GM13977 (cell line): ENCODE measurements around the gene CD79A.

Experiments
- DNase-seq: peaks from one replicate; pipeline ENCODE4 v3.0.0; 2012; ENCODE audit warnings: low spot score
- in situ Hi-C: fragments of 300-500 bp; cut with MboI; formaldehyde crosslinking; loops from one replicate; pipeline ENCODE4 v1.12.0; 2022; ENCODE audit warnings: low sequenced_read_pairs, low pct_unique_long_range_greater_than_20kb, mixed read lengths, inconsistent platforms; ENCODE audit not compliant: unreplicated experiment
- TF ChIP-seq, protein P1 (sequence below): IDR thresholded peaks from 2 replicates; pipeline ENCODE4 v1.5.1; 2012; ENCODE audit warnings: mild to moderate bottlenecking, control low read depth; ENCODE audit not compliant: insufficient read depth; ENCODE audit errors: extremely low read depth, missing control alignments

Gene CD79A

DNA sequence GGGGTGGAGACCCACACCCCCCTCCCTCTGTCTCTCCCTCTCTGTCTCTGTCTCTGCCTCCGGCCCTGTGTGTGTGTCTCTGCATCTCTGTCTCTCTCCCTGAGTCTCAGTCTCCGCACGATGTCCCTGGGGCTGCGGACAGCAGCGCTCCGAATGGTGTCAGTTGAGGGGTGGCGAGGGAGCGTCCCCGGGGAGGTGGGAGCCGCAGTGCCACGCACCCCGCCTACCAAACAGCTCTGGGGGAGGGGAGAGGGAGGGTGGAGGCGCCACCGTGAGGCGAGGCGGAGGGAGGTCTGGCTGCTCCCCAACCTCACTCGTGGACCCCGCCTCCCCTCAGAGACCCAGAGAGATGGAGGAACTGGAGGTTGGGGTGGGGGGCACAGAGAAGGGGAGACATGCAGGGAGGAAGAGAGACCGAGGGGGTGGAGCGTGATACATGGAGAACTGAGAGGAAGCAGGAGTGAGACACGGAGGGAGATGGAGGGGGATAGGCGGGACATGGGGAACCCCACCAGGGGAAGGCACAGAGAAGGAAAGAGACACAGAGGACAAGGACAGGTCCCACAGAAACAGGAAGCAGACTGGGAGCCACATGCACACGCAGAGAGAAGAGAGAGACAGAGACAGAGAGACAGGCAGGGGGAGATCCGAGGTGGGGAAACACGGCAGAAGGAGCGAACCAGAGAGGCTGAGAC is 44.0 kb downstream of the CD79A start:
- TF ChIP-seq, protein P1, sequence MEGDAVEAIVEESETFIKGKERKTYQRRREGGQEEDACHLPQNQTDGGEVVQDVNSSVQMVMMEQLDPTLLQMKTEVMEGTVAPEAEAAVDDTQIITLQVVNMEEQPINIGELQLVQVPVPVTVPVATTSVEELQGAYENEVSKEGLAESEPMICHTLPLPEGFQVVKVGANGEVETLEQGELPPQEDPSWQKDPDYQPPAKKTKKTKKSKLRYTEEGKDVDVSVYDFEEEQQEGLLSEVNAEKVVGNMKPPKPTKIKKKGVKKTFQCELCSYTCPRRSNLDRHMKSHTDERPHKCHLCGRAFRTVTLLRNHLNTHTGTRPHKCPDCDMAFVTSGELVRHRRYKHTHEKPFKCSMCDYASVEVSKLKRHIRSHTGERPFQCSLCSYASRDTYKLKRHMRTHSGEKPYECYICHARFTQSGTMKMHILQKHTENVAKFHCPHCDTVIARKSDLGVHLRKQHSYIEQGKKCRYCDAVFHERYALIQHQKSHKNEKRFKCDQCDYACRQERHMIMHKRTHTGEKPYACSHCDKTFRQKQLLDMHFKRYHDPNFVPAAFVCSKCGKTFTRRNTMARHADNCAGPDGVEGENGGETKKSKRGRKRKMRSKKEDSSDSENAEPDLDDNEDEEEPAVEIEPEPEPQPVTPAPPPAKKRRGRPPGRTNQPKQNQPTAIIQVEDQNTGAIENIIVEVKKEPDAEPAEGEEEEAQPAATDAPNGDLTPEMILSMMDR, result peak; percentile 17
- in situ Hi-C loops, result no loop called here
- no peak for DNase-seq

DNA sequence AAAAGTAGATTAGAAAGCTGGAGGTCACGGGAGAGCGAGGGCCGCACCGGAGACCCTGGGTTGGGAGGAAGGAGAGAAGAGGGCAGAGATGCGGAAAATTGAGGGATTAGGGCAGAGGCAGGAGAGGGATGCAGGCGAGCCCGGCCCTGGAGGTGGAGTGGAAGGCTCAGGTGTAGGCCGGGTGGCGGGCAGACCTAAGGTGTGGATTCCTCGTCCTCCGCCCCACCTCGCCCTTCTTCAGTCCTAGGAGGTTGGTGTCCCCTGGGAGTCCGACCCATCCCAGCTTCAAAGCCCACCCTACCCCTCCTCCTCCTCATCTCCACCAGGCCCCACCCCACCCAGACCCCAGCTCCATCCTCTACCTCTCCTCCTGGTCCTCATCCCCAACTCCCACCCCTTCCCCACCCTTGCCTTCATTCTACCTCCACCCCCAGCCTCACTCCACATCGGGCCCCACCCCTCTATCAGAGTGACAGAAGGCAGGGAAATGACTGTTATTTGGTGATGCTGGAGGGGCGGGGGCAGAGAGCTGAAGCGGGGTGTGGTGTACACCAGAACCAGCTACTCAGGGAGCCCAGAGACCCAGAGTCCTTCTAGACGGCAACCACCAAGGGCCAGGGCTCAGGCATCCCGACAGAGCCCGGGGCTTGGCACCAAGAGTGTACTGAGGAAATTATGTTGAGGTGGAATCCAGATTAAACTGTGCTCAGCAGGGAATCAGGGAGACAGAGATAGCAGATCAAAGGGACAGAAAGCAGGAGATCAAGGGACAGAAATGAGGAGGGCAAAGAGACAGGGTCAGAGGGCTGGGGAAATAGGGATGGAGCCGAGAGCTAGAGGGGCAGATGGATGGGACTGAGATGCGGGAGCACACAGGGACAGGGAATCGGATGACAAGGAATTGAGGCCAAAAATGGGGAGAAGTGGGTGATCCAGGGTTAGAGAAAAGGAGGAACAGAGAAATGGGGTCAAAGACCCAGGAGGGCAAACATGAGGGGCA is 44.8 kb downstream of the CD79A start:
- TF ChIP-seq, protein P1, result no peak
- no peak for DNase-seq
- in situ Hi-C loops, result no loop called here

DNA sequence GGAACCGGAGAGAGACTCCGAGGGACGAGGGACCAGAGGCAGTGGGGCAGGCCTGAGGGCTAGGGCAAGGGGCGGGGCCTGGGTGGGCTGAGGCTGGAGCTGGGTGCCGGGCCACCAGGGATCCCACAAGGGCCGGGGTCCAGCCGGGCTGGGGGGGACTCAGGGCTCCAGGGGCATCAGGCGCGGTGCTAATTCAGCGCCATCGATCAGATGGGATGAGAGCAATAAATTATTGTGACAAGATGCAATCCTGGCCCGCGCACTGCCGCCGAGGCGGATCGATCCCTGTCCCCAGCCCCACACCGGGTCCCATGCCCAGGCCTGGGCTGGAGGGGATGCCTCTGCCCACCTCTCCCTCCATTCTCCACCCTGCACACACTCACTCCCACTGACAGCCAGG is 45.5 kb downstream of the CD79A start:
- TF ChIP-seq, protein P1, result no peak
- in situ Hi-C loops, result no loop called here
- DNase-seq, result no peak

DNA sequence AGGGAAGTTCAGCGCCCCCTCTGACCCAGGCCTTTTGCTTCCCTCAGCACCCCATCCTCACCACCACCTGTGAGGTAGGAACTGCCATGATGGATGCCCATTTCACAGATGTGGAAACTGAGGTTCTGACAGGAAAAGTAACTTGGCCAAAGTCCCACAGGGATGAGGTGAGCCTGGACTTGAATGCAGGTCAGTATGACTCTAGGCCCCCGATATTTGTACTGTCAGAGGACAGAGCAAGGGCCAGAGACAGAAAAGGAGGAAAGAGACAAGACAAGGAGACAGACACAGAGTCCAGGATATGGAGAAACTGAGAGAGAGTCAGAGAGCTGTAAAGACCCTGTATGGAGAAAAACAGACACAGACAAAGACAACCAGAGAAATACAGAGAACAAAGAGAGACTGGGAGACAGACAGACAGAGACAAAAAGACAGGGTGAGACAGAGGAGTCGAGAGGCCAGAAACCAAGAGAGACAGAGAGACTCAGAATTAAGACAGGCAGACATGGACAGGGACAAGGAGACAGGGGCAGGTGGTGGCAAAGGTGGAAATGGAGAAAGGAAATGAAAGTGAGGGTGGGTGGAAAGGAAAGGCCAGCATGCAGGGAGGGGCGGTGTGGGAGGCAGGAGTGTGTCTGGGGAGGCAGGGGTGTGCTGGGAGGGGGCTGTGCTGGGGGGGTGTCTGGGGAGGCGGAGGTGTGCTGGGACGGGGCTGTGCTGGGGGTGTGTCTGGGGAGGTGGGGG is 46.1 kb downstream of the CD79A start:
- TF ChIP-seq, protein P1, result no peak
- no peak for DNase-seq
- in situ Hi-C loops, result no loop called here

DNA sequence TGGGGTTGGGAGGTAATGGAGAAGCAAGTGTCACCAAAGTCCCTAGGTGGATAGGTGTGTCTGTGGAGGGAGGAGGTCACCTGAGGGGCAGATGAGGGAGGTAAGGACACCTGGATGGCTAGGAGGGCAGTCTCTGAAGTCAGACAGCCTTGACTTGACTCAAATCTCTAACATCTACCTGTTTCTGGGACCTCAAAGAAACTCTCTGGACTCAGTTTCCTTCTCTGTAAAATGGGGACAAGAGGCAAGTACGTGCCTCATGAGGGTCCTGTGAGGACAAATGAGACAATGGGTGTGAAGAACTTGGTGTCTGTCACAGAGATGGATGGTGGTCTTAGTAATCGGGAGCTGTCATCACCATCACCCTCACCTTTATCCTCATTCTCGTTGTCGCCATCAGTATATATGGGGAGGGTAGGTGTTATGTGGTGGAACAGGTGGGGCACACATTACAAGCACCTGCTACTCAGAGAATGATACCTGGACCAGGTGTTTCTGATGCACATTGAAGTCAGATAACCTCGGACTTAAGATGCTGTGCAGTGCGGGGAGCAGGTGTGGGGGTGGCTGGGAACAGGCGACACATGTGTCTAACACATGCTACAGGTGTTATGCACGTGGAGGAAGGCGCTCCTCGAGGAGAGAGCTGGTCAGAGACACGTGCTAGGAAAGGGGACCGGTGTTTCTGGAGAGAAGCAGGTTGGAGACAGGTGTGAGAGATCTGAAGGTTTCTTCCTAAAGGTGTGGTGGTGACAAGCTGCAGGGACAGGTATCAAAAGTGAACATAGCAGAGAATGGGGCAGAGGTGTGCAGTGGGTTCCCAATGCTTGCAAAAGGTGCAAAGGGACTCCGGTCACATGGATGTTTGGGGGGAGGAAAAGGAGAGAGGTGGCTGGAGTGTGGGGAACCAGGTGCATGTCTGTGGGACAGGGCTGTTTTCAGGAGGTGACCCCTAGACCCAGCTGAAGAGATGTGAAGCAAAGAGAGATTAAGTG is 47.4 kb downstream of the CD79A start:
- no peak for DNase-seq
- TF ChIP-seq, protein P1, result no peak
- in situ Hi-C loops, result no loop called here
